ENCODE results near the gene MIGA1.

DNA sequence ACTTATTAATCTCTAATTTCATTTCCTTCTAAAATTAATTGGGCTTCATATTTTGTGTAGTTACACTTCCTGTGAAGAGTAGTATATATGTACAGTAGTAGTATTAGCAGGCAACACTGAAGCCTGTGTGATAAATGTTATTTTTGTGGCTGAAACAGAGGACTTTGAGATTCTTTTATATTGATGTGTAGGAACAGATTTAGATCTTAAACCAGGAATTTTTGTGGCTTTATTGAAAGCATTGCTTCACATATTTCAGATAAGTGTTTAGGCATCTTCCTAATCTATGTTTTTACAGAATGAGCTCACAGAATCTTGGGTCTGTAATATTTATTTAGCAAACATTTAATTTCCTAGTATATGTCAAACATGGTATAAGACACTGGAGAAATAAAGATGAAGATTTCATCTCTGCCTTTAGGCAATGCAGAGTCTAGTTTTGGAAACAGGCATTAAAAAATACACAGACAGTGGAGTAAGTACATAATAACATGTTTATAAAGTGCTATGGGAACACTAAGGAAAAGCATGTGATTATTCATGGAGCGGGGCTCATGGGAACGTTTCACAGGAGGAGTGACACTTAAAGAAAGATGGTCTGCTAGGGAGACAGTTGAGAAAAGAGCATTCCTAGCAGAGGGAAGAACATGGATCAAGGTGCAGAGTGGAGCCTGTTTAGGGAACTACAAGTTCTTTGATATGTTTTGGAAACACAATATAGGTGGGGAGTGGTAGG lies 52.7 kb downstream of the MIGA1 start:
- TF ChIP-seq YY1 (IDR thresholded peaks at IDR 0.05; ENCODE audit: insufficient read depth, insufficient read length) (no peak), SUZ12 (IDR thresholded peaks at IDR 0.05; ENCODE audit: extremely low read depth, insufficient read depth, insufficient read length) (no peak)
